Measurements from ENCODE around the gene SCG2. TPM values are rescaled to one million over a fixed set of nuclear protein-coding genes. Genes with fewer than 3 reads are reported as not detected.

The SCG2 gene
- total and polyA plus RNA-seq, 5 donors from 2014 or later = not detected

DNA sequence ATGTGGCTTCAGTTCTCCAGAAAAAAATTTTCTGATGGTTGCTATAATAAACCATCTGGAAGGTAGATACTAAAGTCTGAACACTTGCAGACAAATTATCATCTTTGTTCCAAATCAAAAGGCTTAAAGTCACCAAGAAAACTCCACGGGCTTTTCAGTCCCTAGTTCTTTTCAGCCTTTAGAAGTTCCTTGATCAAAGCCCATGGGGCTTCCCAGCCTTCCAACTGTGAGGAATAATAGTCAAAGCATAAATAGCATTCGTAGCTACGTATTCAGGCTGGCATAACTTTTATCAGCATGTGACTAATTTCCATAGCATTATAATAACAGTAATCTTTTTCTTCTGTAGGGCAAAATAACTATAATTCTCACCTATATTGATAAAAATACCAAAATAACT is 13.9 kb downstream of the SCG2 start:
- no peaks in the 10 kb centered on the region for H3K4me1 Mint-ChIP-seq
- ATAC-seq (ENCODE audit: low read depth in 2 of 2) = no peak
- Histone ChIP-seq H3K27ac (ENCODE audit: insufficient read depth, low read length, poor library complexity, severe bottlenecking) (no peak overlapping the region), H3K4me3 (ENCODE audit: low read depth, low read length) (no peak overlapping the region), H3K27me3 (ENCODE audit: control insufficient read depth, insufficient read depth, low read length) (no peaks in the 10 kb centered on the region), H3K36me3 (ENCODE audit: control insufficient read depth, insufficient read depth, low read length) (no peaks in the 10 kb centered on the region), H3K9me3 (ENCODE audit: control insufficient read depth in 2 of 2, low read length in 2 of 2) (no peaks in the 10 kb centered on the region), H3K4me1 (ENCODE audit: control insufficient read depth, insufficient read depth, low read length, poor library complexity, severe bottlenecking) (no peaks in the 10 kb centered on the region)
- no peak overlapping the region for H3K27ac Mint-ChIP-seq
- no peak overlapping the region for H3K4me3 Mint-ChIP-seq
- H3K27me3 Mint-ChIP-seq = no peaks in the 10 kb centered on the region
- no peak for DNase-seq
- no peaks in the 10 kb centered on the region for H3K36me3 Mint-ChIP-seq
- peaks cover 0 to 4% (median 3%) of the 10 kb centered on the region in 7 donors for H3K9me3 Mint-ChIP-seq

DNA sequence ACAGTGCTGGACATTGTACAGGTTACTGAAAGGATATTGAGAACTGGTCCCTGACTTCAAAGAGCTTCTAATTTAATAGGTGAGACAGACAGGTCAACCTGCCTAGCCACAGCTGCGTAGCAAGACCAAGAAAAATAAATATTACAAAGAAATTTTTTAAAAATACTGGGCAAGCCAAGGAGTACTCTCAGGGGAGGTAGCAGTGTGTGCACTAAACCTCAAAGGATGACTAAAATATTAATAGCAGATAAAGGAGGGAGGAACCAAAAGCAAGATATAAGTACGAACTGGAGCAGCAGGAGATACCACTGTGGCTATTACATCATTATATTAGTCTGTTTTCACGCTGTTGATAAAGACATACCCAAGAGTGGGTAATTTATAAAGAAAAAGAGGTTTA is 14.9 kb downstream of the SCG2 start:
- Histone ChIP-seq H3K27me3 (ENCODE audit: control insufficient read depth, insufficient read depth, low read length) (no peaks in the 10 kb centered on the region), H3K27ac (ENCODE audit: insufficient read depth, low read length, poor library complexity, severe bottlenecking) (no peak overlapping the region), H3K36me3 (ENCODE audit: control insufficient read depth, insufficient read depth, low read length) (no peaks in the 10 kb centered on the region), H3K4me3 (ENCODE audit: low read depth, low read length) (no peak overlapping the region), H3K9me3 (ENCODE audit: control insufficient read depth in 2 of 2, low read length in 2 of 2) (no peaks in the 10 kb centered on the region), H3K4me1 (ENCODE audit: control insufficient read depth, insufficient read depth, low read length, poor library complexity, severe bottlenecking) (no peaks in the 10 kb centered on the region)
- DNase-seq (no peak), ATAC-seq (ENCODE audit: low read depth in 2 of 2) (no peak)
- no peaks in the 10 kb centered on the region for H3K36me3 Mint-ChIP-seq
- no peak overlapping the region for H3K4me3 Mint-ChIP-seq
- H3K27ac Mint-ChIP-seq = no peak overlapping the region
- H3K27me3 Mint-ChIP-seq = no peaks in the 10 kb centered on the region
- H3K4me1 Mint-ChIP-seq = no peaks in the 10 kb centered on the region
- H3K9me3 Mint-ChIP-seq = no peaks in the 10 kb centered on the region

DNA sequence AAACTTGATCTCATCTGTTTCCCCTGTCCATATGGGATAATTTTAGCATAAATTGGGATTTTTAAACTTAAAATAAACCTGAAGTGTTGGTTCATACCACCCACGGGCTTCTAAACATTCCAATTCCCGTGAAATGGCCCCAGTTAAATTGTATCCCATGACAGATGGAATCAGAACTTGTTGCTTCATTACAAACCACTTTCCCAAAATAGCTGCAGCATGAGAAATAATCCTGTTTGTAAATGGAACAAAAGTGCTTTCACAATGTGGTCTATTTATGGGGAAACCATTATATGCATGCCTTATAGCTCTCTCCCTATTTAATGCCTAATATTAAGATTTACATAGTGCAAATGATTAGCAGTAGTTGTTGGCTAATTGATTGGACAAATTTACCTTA is 15.9 kb downstream of the SCG2 start:
- no peaks in the 10 kb centered on the region for H3K36me3 Mint-ChIP-seq
- no peak overlapping the region for H3K27ac Mint-ChIP-seq
- no peaks in the 10 kb centered on the region for H3K4me1 Mint-ChIP-seq
- Histone ChIP-seq H3K36me3 (ENCODE audit: control insufficient read depth, insufficient read depth, low read length) (no peaks in the 10 kb centered on the region), H3K27ac (ENCODE audit: insufficient read depth, low read length, poor library complexity, severe bottlenecking) (no peak overlapping the region), H3K4me3 (ENCODE audit: low read depth, low read length) (no peak overlapping the region), H3K27me3 (ENCODE audit: control insufficient read depth, insufficient read depth, low read length) (no peaks in the 10 kb centered on the region), H3K9me3 (ENCODE audit: control insufficient read depth in 2 of 2, low read length in 2 of 2) (no peaks in the 10 kb centered on the region), H3K4me1 (ENCODE audit: control insufficient read depth, insufficient read depth, low read length, poor library complexity, severe bottlenecking) (no peaks in the 10 kb centered on the region)
- DNase-seq (no peak), ATAC-seq (ENCODE audit: low read depth in 2 of 2) (no peak)
- H3K9me3 Mint-ChIP-seq = no peaks in the 10 kb centered on the region
- no peak overlapping the region for H3K4me3 Mint-ChIP-seq
- no peaks in the 10 kb centered on the region for H3K27me3 Mint-ChIP-seq

DNA sequence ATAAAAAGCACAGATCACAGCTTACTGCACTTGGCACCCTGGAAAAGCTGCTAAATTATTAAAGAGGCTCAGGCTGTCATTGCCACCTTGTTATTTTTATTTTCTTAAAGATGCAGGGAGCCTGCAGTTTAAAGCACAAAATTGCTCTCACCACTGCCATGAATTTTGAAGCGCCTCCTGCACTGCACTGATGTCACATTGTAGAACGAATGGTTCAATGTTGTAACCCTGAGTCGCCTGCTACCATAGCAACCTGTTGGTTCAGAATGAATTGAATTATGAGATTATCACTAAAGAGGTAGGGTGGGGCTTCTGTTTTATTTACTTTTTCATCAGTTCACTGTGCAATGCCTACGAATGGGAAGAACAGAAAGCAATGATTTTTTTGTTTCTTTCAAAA is 16.5 kb downstream of the SCG2 start:
- H3K27ac ChIP-seq (ENCODE audit: insufficient read depth, low read length, poor library complexity, severe bottlenecking) = no peak overlapping the region
- H3K9me3 ChIP-seq (ENCODE audit: control insufficient read depth in 2 of 2, low read length in 2 of 2) = no peaks in the 10 kb centered on the region
- no peaks in the 10 kb centered on the region for H3K9me3 Mint-ChIP-seq
- H3K4me3 ChIP-seq (ENCODE audit: low read depth, low read length) = no peak overlapping the region
- H3K4me1 ChIP-seq (ENCODE audit: control insufficient read depth, insufficient read depth, low read length, poor library complexity, severe bottlenecking) = no peaks in the 10 kb centered on the region
- no peaks in the 10 kb centered on the region for H3K36me3 Mint-ChIP-seq
- H3K27ac Mint-ChIP-seq = no peak overlapping the region
- peaks cover 0 to 2% (median 1%) of the 10 kb centered on the region in 4 donors for H3K4me1 Mint-ChIP-seq
- no peak overlapping the region for H3K4me3 Mint-ChIP-seq
- no peaks in the 10 kb centered on the region for H3K27me3 Mint-ChIP-seq
- ATAC-seq (ENCODE audit: low read depth in 2 of 2) = no peak
- DNase-seq = no peak
- no peaks in the 10 kb centered on the region for H3K36me3 ChIP-seq (ENCODE audit: control insufficient read depth, insufficient read depth, low read length)
- no peaks in the 10 kb centered on the region for H3K27me3 ChIP-seq (ENCODE audit: control insufficient read depth, insufficient read depth, low read length)

DNA sequence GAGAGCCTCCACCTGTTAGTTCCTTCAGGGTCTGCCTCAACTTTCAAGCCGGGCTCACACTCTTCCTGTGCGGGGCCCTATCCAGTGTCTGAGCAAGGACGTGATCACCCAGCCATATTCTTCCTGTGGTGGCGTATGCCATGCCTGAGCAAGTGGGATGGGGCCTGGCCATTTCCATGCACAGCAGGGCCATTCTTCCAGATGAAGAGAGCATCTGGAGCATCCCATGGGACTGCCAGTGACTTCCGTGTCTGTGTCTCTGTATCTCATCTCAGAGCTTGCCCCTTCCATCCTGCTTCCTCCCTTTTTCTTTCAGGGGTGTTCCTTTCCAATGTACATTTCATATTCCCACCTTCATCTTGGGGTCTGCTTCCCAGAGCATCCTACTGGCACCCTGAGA is 20.2 kb downstream of the SCG2 start:
- Histone ChIP-seq H3K27ac (ENCODE audit: insufficient read depth, low read length, poor library complexity, severe bottlenecking) (no peak overlapping the region), H3K4me1 (ENCODE audit: control insufficient read depth, insufficient read depth, low read length, poor library complexity, severe bottlenecking) (no peaks in the 10 kb centered on the region), H3K9me3 (ENCODE audit: control insufficient read depth in 2 of 2, low read length in 2 of 2) (no peaks in the 10 kb centered on the region), H3K4me3 (ENCODE audit: low read depth, low read length) (no peak overlapping the region), H3K27me3 (ENCODE audit: control insufficient read depth, insufficient read depth, low read length) (no peaks in the 10 kb centered on the region), H3K36me3 (ENCODE audit: control insufficient read depth, insufficient read depth, low read length) (no peaks in the 10 kb centered on the region)
- H3K4me3 Mint-ChIP-seq = no peak overlapping the region
- ATAC-seq (ENCODE audit: low read depth in 2 of 2) (no peak), DNase-seq (no peak)
- H3K36me3 Mint-ChIP-seq = no peaks in the 10 kb centered on the region
- peaks cover 0 to 4% (median 1%) of the 10 kb centered on the region in 4 donors for H3K4me1 Mint-ChIP-seq
- no peaks in the 10 kb centered on the region for H3K9me3 Mint-ChIP-seq
- H3K27me3 Mint-ChIP-seq = no peaks in the 10 kb centered on the region
- no peak overlapping the region for H3K27ac Mint-ChIP-seq

DNA sequence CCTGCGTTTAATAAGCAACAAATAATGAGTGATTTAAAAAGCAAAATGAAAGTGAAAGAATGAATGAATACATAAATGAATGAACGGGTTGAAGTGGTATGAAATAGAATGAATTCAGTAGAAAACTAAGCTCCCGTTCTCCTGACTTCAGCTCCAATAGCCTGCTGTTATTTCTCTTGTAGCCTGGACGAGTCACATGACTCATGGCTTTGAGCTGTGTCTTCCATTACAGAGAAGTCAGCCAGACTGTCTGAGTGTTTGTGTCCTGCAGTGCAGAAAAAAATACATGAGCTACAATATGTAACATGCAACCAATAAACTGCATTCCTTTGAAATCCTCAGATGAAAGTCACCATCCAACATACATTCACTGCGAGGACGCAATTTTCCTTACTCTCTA is 21.2 kb downstream of the SCG2 start:
- Mint-ChIP-seq H3K27me3 (no peaks in the 10 kb centered on the region), H3K4me1 (peaks cover 0 to 4% (median 1%) of the 10 kb centered on the region in 4 donors)

DNA sequence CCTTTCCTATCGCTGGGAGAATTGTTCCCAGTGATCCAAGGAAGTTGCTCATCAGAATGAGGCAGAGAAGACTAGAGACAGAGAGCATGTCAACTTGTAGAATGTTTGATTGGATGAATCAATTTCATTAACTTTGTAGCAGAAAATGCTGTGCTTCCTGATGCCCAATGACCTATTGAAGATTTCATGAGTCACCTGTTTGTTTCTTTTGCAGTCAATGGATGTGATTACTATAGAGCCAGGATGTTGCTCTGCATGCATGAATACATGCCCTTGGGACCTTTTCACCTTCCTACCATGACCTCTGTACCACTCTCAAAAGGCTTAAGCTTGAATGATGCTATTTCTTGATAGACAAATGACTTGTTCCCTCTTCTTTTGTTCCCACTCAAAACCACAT is 23.3 kb downstream of the SCG2 start:
- Histone ChIP-seq H3K27ac (ENCODE audit: insufficient read depth, low read length, poor library complexity, severe bottlenecking) (no peak overlapping the region), H3K4me3 (ENCODE audit: low read depth, low read length) (no peak overlapping the region), H3K4me1 (ENCODE audit: control insufficient read depth, insufficient read depth, low read length, poor library complexity, severe bottlenecking) (no peaks in the 10 kb centered on the region), H3K36me3 (ENCODE audit: control insufficient read depth, insufficient read depth, low read length) (no peaks in the 10 kb centered on the region), H3K27me3 (ENCODE audit: control insufficient read depth, insufficient read depth, low read length) (no peaks in the 10 kb centered on the region), H3K9me3 (ENCODE audit: control insufficient read depth in 2 of 2, low read length in 2 of 2) (no peaks in the 10 kb centered on the region)
- DNase-seq = no peak
- no peak for ATAC-seq (ENCODE audit: low read depth in 2 of 2)
- no peak overlapping the region for H3K4me3 Mint-ChIP-seq
- H3K27ac Mint-ChIP-seq = no peak overlapping the region
- no peaks in the 10 kb centered on the region for H3K9me3 Mint-ChIP-seq
- H3K4me1 Mint-ChIP-seq = peaks cover 0 to 4% (median 1%) of the 10 kb centered on the region in 4 donors
- no peaks in the 10 kb centered on the region for H3K27me3 Mint-ChIP-seq
- no peaks in the 10 kb centered on the region for H3K36me3 Mint-ChIP-seq

More for the DNA sequence above, 21.2 kb downstream of the SCG2 start:
- Histone ChIP-seq H3K9me3 (ENCODE audit: control insufficient read depth in 2 of 2, low read length in 2 of 2) (no peaks in the 10 kb centered on the region), H3K36me3 (ENCODE audit: control insufficient read depth, insufficient read depth, low read length) (no peaks in the 10 kb centered on the region), H3K4me1 (ENCODE audit: control insufficient read depth, insufficient read depth, low read length, poor library complexity, severe bottlenecking) (no peaks in the 10 kb centered on the region), H3K27ac (ENCODE audit: insufficient read depth, low read length, poor library complexity, severe bottlenecking) (no peak overlapping the region), H3K4me3 (ENCODE audit: low read depth, low read length) (no peak overlapping the region), H3K27me3 (ENCODE audit: control insufficient read depth, insufficient read depth, low read length) (no peaks in the 10 kb centered on the region)
- DNase-seq = no peak
- no peaks in the 10 kb centered on the region for H3K36me3 Mint-ChIP-seq
- no peaks in the 10 kb centered on the region for H3K9me3 Mint-ChIP-seq
- H3K27ac Mint-ChIP-seq = no peak overlapping the region
- H3K4me3 Mint-ChIP-seq = no peak overlapping the region
- no peak for ATAC-seq (ENCODE audit: low read depth in 2 of 2)

DNA sequence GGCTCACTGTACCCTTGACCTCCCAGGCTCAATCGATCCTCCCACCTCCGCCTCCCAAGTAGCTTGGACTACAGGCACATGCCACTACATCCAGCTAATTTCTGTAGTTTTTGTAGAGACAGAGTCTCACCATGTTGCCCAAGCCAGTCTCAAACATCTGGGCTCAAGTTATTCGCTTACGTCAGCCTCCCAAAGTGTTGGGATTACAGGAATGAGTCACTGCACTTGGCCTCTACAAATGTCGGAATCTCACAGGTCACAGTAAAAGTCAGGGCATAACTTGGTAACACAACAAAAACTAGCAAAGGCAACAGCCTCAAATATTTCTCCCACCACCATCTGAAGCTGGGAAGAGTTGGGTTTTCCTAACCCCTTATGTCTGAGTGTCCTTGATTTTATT is 25.3 kb downstream of the SCG2 start:
- Mint-ChIP-seq H3K27ac (no peak overlapping the region), H3K36me3 (no peaks in the 10 kb centered on the region)

More for the DNA sequence above, 25.3 kb downstream of the SCG2 start:
- H3K4me1 Mint-ChIP-seq = peaks cover 0 to 4% (median 1%) of the 10 kb centered on the region in 4 donors
- no peaks in the 10 kb centered on the region for H3K27me3 Mint-ChIP-seq
- DNase-seq = no peak
- H3K4me3 ChIP-seq (ENCODE audit: low read depth, low read length) = no peak overlapping the region
- H3K27me3 ChIP-seq (ENCODE audit: control insufficient read depth, insufficient read depth, low read length) = no peaks in the 10 kb centered on the region
- H3K9me3 ChIP-seq (ENCODE audit: control insufficient read depth in 2 of 2, low read length in 2 of 2) = no peaks in the 10 kb centered on the region
- ATAC-seq (ENCODE audit: low read depth in 2 of 2) = no peak
- H3K27ac ChIP-seq (ENCODE audit: insufficient read depth, low read length, poor library complexity, severe bottlenecking) = no peak overlapping the region
- no peaks in the 10 kb centered on the region for H3K4me1 ChIP-seq (ENCODE audit: control insufficient read depth, insufficient read depth, low read length, poor library complexity, severe bottlenecking)
- no peaks in the 10 kb centered on the region for H3K9me3 Mint-ChIP-seq
- no peak overlapping the region for H3K4me3 Mint-ChIP-seq
- H3K36me3 ChIP-seq (ENCODE audit: control insufficient read depth, insufficient read depth, low read length) = no peaks in the 10 kb centered on the region
